Islet of Langerhans (tissue), 1 donor: ENCODE data around the gene CNTFR.

Experiments used
- FAIRE-seq: peaks from one replicate; lab custom pipeline; 2011; peaks lifted over from hg19 to GRCh38; lab: Jason Lieb, UNC

The CNTFR gene

DNA sequence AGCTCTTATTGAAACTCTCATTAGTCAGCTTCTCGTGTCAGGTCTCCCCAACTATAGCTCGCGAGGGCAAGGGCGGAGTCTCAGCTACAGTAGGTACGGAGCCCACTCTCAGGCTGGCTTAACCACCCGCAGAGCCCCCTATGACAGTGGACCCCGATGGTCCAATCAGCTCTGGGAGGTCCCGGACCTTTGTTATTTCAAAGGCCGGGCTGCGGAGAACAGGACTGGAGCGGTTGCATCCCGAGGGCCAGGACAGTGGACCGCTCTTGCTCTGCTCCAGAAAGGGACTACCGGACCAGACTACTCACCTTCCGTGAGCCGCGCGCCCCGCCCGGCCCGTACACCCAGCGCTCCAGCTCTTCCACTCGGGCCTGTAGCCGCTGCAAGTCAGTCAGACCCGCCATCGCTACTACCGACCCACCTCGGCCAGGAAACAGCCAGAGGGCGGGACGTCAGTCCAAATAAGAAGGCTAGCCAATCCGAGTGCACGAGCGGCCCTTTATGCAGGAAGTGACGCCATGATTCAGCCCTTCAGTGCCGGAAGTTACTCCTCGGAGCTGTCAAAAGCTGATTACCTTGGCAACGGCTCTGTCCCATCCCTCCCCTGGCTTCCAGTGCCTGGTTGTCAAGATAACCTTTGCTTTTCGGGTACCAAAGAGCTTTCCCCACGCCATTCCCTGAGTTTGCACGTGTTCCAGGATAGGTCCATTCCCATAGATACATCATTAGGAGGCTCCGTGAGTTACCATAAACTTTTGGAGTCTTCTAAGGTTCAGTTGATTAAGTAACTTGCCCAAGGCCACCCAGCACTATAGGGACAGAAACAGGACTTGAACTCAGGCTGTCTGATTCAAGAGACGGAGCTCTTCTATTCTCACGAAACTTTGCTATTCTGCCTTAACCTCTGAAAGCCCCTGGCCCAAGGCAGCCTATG is 30.8 kb upstream of the CNTFR start, which contains the start of gene DCTN3:
Gene DCTN3 (minus strand): TSS at position 435 of the 934 bp plus-strand sequence. CDS start 31 bp downstream, at position 404.
- FAIRE-seq = peak; percentile 98

DNA sequence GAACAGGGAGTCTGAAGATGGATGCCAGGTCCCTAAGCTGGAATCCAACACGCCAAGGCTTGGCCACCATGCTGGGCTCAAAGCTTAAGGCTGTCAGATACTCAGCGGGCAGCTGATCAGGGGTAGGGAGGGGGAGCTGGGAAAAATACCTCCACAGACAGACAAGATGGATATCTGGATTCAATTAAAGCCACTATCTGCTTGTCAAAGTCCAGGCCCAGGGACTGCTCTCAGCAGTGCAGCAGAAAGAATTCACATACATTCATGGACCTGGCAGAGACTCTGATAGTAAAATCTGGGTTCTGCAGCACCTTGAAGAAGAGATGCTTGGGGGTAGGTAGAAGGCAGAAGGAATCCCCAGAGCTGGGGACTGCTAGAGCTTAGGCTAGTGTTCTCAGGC is 25.6 kb upstream of the CNTFR start:
- no peak for FAIRE-seq

DNA sequence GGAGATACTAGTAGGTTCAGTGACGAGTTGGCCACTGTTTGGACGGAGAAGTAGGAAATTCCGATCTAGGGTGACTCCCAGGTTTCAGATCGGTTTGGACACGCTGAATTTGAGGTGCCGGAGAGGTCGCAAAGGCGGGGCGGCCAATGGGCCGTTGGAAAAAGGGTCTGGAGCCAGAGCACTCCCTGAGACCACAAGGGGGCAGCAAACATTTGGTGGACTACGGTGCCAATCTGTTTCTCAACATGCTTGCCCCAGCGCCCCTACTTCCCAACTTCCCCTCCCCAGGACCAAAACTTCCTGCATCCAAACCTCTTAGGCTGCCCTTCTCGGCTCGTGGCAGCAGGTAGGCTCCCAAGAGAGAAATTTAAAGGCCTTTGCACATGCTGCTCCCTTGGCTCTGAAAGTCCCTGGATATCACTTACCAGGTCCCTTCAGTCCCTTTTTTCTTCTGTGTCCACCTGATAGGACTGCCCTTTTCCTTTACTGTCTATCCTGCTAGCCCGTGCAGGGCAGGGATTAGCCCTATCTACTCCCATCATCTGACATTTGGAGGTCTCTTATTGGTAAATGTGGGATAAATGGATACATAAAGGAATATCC is 23.4 kb upstream of the CNTFR start:
- no peak for FAIRE-seq

DNA sequence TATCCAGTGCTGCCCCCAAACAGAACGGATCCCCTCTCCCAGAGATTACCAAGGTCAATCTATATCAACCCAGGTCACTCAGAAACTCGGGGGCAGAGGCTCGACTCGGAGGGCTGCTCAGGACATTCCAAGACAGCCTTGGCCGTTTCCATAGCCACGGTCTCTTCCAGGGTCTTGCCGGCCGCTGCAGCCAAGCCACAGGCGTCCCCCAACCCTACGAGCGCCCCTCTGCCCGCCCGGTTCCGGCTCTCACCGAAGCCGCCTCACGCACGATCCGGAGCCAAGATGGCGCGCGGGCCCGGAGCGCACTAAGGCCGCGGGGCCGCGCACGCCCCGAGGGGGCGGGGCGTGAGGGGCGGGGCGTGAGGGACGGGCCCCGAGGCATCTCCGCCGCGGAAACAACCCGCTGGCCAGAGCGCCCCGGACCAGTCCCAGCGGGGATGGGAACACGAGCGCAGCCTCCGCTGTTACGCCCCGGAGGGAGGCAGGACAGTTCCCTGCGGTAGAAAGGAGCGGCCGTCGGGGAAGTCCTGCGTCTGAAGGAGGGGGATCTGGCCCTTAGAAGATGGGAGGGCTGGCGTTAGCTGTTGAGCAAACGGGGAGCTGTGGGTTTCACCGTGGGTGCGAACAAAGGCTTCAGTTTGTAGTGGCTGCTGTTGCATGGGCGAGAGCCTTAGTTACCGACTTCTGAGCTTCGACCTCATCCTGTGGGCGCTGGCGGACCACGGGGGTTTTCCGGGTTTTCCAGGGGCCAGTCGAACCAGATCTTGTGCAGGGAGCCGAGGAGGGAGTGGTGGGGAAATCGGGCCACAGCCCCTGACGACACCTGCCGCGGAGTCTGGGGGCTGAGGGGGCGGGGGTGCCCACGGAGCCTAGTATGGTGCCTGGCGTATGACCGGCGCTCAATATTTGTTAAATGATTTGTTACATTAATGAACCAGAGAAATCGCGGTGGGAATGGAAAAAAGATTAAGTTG is 22.6 kb upstream of the CNTFR start, which contains the start of gene RPP25L:
Gene RPP25L (minus strand): TSS at position 287 of the 977 bp plus-strand sequence. CDS start 801 bp downstream, outside the sequence.
- no peak for FAIRE-seq

DNA sequence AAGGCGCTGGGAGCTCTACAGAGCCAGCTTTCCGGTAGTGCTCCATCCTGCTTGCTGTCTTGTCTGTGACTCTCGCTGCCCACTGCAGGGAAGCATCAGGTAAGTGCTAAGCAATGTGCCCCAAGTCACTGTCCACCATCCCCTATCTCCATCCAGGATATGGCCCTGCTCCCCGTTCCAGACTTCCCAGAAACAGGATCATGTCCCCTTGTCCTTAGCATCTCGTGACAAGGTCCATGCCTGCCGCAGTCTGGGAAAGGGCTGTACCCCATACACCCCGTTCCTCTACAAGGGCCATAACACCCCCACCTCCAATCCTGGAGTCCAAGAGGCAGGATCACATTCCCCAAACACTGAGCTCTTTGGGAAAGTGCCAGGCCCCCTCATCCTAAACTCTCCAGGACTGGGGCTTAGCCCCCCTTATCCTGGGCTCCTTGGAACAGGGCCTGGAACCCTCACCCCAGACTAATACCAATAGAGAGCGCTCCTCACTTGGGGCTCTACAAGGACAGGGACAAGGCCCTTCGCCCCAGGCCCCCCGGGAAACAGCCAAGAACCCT is 21.8 kb upstream of the CNTFR start:
- FAIRE-seq = no peak

DNA sequence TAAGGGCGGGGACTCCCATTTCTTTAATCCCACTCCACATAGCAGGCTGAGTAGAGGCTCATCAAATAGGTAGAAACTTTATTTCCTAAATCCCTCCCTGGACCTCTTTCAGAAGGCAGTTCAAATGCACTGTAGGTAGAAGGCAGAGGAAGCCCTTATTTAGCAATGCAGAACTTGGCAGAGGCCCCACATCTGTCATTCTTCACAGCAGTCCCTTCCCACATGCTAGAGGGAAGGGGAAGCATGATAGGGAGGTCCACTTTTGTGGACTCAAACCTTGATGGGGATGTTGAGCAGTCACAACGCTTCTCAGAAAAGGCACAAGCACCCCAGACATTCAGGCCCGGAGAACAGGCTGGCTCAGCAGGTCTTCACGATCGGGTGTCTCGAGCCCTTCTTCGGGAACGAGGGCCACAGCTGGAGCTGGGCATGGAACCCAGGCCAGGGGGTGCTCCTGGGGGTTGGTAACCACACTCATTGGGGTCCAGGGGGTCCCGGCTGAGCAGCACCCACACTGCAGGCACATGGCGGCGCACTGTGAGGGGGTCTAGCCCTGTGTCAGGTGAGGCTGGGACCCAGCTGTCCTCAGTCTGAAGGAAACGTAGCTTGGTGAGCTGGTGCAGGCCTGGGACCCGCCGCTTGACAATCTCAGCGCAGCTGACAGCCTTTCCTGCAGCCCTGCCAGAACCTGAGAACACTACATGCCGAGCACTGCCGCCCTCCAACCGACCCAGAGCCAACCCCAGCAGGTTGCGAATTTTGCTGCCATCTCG is 21.1 kb upstream of the CNTFR start:
- no peak for FAIRE-seq

DNA sequence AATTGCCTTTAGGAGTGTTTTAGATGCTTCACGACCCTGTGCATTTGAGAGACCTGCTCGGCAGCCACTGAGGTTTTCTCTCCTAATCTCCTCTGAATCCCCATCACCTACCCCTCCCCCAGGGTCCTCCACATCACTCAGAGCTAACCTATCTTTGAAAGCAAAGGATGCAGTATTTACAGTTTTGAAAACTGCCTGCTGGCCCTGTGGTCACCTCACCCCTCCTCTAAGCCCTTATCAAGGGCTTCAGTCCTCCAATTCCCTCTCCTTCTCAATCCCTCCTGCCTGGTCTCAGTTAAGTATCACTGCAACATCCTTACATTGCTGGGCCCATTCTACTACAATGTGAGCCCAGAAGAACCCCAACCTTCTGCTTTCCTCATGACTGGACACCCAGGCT is 17.8 kb upstream of the CNTFR start:
- FAIRE-seq = no peak

DNA sequence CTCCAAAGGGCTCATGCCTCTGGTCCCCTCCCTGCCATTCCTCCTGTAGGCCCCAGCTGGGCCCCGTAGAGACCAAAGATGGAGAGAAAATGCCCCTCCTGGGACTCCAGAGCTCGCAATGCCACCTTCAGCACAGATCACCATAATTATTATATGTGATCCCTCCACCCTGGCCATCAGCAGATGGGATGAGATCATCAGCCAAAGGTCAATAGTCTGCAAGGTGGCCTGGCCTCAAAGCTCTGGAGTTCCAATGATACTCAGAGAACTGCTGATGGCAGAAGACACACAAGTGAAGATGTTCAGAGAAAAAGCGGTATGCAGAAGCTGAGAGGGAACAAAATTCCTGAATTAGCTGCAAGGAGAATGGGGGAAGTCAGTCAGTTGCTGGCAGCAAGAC is 17.4 kb upstream of the CNTFR start:
- FAIRE-seq = no peak

DNA sequence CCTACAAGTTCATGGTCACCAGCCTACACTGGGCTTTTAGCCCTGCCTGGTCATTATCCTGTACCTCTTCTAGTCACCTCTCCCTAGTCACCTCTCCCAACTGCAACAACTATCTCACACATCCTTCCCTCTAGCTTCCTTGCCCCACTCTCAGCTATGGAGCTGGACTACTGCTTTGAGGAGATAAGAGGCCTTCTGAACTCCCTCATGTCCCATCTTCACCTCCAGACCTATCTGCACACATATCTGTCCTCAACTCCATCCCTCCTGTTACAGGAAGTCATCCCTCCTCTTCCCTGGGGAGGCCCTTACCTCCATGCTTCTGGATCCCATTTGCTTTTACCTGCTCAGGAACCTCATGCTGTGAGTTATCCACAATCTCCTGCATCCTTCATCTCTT is 16.7 kb upstream of the CNTFR start:
- no peak for FAIRE-seq

DNA sequence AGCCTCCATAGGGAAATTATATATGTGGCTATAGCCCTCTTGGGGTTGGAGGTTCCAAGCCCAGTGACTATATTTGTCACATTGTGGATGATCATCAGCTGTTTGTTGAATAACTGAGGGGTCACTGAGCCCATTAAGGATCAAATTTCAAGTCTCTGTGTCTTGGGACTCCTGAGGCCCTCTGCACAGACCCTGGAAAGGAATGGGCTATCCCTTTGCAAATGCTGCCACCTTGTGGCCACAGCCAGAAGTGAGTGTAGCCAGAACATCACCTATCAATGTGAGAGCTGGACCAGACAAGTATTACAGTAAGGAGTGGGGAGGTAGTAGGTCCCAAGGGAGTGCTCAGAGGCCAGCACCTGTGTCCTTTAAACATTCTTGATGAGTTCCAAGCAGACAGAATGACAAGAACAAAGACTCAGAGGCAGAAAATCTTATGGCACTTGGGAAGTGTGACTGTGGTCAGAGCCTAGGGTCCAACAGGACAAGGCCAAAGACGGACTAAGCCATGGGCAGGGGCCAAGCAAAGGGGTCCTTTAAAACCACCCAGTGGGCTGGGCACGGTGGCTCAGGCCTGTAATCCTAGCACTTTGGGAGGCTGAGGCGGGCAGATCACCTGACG is 14.2 kb upstream of the CNTFR start:
- peak; percentile 13 for FAIRE-seq

DNA sequence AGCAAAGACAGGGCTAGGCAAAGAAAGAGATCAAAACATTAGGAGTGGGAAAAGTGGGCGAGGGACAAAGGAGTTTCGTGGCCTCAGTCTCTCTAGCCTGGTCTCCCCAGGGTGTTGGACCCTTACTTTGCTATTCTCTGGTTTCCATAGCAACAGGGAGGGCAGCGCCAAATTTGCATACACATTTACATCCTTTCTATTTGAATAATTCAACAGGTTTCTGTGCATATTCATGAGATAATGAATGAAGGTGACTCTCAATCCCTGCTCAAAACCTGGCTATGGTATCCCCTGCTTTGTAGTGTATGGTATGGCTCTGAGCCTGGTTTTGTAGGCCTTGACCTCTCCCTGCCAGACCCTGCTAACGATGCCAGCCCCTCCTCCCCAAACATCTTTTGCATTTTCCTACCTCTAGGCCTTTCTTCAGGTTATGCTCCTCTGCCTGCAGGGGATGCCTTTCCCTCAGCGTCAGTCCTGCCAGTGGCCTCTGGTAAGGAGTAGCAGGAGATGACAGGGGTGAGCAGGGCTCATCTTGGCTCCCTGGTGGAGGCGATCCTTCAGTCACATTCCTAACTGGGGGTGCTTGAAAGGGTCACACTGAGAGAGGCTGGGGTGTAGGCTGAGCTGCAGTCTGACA is 12.5 kb upstream of the CNTFR start:
- FAIRE-seq = no peak

DNA sequence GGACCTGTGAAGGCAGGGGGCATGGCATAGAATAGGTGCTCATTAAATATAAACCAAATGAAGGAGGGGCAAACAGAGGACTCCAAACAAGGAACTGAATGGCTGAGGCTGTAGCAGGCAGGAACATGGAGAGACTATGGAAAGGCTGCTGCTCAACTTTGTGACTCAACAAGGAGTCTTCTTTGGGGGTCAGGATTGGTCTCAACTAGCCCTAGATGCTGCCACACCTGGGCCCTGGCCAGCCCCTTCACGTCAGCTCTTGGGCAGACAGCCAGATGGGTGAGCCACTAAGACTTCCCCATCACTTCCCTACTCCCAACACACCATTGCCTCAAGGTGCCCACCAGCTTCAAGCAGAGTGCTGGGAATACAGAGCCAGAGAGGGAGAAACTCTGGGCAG is 11.4 kb upstream of the CNTFR start:
- FAIRE-seq = no peak

DNA sequence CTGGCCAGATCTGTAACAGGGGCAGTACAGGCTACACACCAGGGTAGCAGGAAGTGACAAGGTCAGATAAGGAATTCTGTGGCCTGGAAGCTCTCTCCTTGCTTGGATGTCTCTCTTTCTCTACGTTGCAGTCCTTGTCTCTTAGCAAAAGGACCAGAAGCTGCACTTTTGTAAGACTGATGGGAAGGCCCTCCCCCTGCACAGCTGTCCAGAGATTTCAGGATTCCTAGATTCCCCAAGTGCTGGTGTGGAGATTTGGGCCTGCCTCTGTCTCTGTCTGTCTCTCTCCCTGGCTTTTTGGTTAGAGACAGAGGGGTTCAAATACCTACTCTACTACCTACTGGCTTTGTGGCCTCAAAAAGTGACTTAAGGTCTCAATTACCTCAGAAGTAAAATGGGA is 10.0 kb upstream of the CNTFR start:
- FAIRE-seq = no peak

DNA sequence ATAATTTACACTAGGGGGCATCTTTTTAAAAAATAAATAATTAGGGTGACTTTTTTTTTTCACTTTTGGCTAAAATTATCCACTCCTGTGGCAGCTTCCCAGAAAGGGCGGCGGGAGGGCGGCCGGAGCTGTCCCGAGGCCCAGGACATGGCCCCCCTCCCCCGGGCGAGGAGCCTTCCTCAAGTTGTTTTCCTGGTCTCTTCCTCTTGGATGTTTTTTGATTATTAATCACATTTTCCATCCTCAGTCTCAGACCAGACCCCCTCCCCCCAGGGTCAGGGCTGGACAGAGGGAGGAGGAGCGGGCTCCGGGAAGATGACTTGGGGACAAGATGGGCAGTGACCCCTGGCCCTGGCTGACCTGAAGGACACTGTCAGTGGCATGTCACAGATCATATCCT is 4.7 kb upstream of the CNTFR start:
- FAIRE-seq = no peak

DNA sequence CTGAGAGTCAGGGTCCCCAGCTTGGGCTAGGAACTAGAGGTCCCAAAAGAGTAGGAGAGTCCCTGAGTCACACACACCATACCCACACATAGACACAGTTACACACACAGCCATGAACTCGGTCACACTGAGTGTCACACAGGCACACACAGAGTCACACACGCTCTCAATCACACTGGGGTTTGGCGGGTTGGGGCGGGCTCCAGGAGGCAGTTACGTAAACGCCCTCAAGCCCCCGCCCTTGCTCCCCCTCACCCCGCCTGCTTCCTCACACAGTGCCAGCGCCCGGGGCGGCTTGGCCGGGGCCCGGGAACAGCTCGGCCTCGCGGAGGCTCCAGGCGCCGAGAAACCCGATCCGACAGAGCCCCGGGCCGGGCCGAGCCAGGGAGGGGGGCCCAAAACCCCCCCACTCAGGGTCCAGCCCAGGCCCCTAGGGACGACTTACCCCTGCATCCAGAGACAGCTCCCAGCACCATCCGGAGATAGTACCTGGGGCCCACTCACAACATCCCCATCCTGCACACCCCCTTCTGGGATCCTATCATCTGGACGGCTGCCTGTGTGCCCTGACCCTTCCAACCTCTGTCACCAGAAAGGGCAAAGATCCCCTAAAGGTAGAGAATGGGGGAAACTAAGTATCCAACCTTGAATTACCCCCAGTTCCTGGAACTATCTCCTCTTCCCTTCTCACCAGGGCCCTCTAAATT is 3.5 kb upstream of the CNTFR start:
- FAIRE-seq = no peak

DNA sequence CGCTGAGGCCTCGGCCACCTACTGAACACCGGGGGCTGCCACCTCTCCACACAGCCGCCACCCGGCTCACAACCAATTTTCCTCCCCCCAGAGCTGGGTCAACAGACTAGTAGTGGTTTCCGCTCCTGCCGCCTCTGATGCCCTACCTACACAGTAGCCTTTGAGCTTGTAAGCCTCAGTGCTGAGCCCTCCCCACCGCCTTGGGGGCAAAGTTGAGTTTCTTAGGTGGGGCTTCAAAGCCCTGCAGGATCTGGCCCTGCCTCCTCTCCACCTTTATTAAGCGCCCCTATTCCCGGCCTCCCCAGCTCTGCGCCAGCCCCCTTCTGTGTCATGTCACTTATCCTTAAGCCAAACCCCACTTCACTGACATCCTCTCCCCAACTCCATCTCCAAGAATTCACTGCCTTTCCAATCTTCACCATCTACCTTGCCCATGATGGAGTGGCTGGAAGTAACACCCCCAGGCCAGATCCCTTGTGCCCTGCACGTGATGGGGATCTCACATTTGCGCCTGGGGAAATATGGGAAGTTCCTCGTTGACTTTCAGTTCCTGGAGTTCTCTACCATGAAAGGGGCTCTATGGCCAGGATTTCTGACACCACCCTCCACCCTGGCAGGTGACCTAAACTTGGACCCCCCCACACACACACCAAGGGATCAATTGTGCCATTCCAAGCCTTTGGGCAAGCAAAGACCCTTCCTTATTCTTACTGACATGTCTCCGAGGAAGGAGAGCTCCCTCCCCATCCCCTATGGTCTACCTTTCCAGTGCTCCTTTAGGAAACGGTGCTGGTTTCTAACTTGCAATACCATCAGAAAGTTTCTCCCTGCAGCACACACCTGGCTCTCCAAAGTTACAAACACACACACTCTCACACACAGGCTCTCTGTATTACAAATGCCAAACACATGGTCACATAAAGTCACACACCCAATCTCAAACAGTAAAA is 2.7 kb upstream of the CNTFR start:
- FAIRE-seq = no peak

DNA sequence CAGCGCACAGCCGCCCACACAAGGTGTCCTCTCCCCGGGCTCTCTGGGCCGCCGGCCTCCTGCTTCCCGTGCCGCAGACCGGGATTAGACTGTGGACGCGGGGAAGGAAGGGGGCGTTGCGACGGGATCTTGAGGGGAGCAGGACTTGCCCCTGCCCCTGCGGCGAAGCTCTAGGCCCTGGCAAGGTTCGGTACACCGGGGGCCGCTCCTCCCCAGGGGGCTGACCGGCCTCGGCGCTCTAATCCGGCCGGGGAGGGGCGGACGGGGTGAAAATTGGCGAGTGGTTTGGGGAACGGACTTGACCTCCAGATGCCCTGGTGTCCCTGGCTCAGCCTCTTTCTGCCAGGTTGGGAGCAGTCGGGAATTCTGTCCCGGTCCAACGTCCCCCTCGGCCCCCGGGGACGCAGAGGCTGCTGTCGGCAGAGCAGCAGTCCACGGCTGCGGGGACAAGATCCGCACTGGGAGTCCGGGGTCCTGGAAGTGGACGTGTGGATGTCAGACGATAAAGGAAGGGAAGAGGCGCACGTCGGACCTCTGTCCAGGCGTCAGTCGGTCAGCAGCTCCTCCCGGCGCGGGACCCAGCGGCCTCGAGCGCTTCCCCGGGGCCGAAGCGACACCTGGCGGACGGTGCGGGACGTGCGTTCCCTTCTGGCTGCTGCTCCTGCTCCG is 1.9 kb upstream of the CNTFR start:
- FAIRE-seq = no peak
